Fibroblast of skin of right quadriceps (primary cell): ENCODE results near the gene PRUNE2.
"Not testable (repeated sequence)": the region's sequence is repeated elsewhere in the genome, so short reads cannot be mapped to it uniquely, and the experiment has no call there.

Experiments
- DNase-seq: peaks from one replicate; pipeline ENCODE4 v3.0.0-alpha.2; 2013

Gene PRUNE2, protein sequence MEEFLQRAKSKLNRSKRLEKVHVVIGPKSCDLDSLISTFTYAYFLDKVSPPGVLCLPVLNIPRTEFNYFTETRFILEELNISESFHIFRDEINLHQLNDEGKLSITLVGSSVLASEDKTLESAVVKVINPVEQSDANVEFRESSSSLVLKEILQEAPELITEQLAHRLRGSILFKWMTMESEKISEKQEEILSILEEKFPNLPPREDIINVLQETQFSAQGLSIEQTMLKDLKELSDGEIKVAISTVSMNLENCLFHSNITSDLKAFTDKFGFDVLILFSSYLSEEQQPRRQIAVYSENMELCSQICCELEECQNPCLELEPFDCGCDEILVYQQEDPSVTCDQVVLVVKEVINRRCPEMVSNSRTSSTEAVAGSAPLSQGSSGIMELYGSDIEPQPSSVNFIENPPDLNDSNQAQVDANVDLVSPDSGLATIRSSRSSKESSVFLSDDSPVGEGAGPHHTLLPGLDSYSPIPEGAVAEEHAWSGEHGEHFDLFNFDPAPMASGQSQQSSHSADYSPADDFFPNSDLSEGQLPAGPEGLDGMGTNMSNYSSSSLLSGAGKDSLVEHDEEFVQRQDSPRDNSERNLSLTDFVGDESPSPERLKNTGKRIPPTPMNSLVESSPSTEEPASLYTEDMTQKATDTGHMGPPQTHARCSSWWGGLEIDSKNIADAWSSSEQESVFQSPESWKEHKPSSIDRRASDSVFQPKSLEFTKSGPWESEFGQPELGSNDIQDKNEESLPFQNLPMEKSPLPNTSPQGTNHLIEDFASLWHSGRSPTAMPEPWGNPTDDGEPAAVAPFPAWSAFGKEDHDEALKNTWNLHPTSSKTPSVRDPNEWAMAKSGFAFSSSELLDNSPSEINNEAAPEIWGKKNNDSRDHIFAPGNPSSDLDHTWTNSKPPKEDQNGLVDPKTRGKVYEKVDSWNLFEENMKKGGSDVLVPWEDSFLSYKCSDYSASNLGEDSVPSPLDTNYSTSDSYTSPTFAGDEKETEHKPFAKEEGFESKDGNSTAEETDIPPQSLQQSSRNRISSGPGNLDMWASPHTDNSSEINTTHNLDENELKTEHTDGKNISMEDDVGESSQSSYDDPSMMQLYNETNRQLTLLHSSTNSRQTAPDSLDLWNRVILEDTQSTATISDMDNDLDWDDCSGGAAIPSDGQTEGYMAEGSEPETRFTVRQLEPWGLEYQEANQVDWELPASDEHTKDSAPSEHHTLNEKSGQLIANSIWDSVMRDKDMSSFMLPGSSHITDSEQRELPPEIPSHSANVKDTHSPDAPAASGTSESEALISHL (N-terminal part only)

DNA sequence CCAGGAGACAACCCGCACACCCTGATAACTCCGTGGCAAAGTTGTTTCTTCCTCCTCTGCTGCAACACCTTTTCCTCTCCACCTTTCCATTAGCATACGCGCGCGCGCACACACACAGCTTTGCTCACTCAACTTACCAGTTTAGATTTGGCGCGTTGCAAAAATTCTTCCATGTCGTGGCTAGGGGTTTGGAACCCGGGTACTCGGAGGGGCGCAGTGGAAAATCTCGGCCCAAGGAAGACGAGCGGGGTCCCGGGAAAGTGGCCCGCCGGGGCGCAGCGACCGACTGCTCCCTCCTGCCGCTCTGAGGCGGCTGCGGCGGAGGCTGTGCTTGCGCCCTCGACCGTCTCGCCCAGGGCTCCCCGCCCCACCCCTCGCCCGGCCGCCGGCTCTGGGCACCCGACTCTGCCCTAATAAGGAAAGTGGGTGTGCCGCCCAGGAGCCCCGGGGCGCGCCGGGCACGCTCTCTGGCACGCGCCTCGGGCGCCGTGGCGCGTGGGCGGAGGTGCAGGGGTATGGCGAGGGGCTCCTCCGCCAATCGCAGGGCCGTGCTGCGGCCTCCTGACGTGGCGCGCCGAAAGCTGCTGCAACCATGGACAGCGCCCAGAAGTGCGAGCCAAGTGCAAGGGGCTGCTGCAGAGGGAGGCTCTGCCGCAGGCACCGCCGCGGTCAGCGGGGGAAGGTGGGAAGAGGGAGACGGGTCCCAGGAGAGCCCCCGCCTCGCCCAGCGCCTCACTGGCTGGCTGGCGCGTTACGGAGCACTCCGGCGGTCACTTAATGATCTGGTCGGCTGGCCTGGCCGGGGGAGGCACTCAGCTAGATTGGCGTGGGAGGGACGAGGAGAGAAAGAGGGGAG, at the start of gene PRUNE2:
Gene PRUNE2, minus strand, starts transcription at position 324 of the 856 bp plus-strand sequence. Its CDS starts 151 bp downstream, at position 173.
- DNase-seq = peak; percentile 83

DNA sequence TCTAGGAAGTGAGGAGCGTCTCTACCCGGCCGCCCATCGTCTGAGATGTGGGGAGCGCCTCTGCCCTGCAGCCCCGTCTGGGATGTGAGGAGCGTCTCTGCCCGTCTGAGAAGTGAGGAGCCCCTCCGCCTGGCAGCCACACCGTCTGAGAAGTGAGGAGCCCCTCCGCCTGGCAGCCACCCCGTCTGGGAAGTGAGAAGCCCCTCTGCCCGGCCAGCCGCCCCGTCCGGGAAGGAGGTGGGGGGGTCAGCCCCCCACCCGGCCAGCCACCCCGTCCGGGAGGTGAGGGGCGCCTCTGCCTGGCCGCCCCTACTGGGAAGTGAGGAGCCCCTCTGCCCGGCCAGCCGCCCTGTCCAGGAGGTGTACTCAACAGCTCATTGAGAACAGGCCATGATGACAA, 49.5 kb upstream of the PRUNE2 start:
- not testable (repeated sequence) for DNase-seq

DNA sequence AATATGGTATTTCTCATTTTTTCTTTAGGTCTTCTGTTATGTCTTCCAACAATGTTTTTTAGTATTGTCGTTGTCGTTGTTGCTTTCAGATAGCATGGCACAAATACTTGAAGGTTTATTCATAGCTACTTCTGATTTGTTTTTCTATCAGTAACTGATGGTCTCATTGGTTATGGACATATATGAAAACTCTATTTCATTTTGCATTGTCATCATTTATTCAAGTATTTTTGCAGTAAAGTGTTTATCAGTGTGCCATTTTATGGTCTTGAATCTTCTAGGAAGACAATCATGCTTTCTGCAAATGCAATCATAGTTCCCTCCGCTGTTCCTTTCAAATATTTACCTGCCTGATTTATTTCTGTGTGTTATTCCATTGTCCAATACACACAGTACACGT, 44.0 kb upstream of the PRUNE2 start:
- DNase-seq = no peak

DNA sequence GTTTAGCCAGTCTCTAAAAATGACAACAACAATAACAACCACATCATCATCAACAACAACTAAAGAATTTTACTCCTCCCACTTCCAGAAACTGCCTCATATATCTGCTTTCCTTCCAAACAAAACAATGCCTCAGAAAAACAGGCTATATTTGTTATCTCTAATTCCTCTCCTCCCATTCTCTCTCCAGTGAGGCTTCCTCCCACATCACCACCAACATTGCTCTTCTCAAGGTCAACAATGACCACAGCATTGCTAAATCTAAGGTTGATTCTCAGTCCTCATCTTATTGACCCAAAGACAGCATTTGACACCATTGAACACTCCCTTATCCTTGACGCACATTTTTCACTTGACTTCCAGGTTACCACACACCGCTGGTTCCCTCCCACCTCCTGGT, 38.1 kb upstream of the PRUNE2 start:
- DNase-seq = no peak

DNA sequence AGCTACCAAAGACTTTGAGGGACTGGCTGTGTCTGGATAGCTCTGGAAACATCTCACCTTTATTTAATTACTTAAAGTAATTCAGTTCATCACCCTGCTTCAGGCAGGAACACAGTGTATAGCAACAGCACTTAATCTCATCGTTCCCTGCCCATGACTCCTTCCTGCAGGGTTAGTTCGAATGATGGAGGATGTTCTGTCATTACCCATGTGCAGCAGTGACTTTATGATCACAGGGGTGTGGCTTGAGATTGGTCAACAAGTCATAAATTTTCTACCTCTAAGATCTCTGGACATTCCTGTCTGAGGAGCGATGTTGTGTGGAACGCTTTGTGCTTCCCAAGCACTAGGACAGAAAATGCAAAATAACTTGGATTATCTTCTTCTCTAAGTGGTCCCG, 37.1 kb upstream of the PRUNE2 start:
- DNase-seq = no peak

DNA sequence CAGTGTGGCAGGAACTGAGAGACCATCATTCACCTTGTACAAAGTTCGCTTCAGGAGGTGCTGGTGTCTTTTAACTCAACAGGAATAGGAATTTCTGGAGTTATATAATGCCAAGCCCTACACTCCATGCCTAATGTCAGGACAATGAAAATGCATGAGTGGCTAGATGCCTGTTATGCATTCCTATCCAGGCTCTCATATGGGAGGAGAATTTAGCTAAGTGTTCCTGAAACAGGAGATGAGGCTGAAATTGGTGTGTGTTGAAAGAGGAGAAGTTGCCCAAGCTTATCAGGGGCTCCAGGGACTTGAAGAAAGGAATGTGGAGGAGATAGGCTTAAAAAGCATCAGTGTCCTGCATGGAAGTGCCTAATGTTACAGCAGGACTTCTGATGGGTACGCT, 26.8 kb upstream of the PRUNE2 start:
- peak; percentile 3 for DNase-seq

DNA sequence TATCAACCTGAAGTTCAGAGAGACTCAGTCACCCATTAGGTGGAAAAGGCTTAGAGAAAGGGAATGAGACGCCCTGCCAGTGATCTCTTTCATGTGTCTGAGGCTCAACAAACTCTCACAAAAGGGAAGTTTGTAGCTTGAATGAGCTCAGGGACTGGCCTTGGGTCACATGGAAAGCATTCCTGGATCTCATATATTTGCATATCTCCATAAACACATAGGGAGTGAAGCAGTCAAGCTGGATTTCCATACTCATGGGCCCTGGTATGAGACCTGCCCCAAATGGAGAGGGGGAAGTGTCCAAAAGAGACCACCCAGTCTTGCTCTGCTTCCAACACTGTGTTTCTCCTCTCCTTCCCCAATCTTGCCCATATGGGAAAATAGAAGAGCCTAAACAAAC, 26.4 kb upstream of the PRUNE2 start:
- DNase-seq = no peak

DNA sequence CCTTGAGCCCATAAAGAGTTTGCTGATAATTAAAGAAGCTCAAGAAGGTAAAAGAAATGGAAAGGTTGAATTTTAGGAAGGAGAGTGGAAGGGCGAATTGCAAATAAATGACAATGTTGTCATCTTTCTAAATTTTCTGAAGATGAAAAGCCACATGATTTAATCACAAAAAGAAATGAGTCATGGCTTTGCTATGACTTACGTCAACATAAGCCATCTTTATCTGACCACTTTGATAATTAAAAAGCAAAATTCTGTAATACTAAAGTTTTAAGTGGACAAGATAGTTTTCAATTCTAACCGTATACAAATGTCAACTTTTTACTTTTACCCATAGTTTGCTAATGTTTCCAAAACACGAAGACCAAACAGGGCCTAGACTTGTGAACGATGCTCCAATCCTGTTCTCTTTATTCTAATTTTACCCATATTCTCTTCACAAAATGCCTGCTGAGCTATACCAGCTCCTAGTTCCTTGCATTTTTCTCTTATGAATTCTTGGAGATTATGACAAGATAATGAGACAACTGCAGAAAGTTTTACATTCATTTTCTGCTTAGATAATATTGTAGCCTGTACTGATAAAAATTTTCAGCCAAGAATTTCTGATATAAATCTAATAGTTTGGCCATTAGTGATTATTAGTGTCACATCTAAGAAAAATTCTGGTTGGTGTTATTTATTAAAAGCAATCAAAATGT, 21.8 kb upstream of the PRUNE2 start:
- DNase-seq = peak; percentile 9

DNA sequence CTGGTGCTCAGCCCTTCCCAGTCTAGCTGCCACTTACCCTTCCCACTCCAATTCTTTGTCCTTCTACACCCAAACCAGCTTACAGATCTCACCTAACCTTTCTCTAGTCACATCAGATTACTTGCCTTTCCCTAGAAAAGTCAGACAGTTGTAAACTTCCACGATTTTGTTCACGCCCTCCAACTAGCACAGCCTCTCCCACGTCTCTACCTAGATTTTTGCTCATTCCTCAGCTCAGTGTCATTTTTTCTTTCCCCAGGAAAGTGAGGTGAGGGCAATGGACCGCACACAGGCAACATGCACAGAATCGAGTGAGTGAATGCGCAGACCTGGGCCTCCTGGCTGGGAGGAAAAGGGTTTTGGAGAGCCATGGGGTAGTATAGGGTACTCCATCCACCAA, 20.9 kb upstream of the PRUNE2 start:
- DNase-seq = no peak

DNA sequence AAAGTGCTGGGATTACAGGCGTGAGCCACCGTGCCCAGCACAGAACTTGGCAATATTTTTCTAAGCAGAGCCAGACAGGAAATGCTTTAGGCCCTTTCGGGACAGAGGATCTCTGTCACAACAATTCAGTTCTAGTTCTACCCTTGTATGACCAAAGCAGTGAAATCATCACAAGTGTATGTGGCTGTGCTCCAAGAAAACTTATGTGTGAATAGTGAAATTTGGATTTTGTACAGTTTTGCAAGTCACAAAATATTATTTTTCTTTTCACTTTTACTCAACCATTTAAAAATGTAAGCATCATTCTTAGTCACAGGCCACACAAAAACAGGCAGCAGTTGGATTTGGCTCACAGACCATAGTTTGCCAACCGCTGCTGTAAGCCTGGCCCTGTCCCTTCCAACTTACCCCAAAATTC, 20.4 kb upstream of the PRUNE2 start:
- DNase-seq = peak; percentile 82

DNA sequence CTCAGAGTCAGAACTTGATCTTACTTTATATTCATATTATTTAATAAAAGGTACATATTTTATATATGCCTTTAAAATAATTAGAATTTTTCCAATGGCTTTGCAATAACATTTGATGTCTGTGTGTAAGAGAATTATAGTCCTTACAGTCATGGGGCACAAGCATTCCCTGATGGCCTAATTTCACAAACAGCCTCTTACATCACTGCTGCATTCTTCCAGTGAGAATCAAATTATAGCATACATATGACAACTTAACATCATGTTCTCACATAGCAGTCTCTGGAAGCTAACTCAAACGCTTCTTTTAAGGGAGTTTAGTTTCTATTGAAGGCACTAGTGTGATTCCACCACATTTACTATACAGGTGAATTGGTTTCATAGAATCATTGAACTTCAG, 15.3 kb upstream of the PRUNE2 start:
- no peak for DNase-seq

DNA sequence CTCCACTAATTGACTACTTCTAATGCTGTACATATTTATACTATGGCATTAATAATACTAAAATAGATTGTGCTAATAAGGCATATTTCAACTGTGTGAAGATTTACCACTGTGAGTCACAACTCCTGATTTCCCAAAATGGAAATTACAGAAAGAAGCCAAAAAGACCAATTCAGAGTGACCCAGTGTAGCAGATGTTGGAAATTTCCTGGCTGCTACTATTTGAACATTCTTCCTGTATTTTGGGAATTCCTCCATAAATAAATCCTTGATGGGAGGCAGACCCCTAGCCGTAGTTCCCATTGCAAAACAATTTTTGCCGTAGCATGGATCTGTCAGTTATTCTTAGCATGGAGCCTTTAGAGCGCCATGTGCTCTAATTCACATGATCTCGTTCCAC, 11.4 kb upstream of the PRUNE2 start:
- no peak for DNase-seq

DNA sequence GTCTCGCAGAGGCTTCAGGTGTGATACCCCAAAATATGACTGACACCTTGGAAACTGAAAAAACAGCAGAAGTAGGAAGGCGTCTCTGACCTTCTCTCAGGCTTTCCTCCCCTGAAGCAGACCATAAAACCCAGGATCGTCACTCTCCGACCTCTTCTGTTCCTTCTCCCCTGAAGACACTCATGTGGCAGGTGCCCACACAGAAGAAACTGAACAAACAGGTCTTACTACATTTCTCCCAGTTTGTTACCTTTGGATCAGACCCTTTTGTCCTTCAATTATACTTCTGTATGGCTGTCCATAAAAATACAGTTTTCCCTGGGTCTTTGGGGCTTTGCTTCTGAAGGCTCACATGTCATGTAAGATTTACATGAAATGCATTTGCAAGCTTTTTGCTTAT, 10.3 kb upstream of the PRUNE2 start:
- DNase-seq = no peak

DNA sequence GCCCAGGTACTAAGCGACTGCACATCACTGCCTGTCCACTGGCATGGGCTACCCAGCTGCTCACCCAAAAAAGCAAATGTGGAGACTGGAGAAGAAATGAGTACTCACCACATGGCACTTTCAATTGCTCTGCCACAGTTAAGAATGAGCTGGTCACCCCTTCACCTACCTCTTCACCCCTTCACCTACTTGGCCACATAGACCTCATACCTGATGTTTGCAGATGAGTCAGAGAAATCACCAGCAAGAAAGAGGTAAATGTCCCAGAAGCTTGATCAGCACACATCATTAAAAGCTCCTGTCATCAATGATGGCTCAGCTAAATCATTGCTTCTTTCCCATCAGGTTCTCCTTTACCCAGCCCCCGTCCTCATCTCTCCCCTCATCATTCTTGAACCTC, 7.6 kb upstream of the PRUNE2 start:
- no peak for DNase-seq

DNA sequence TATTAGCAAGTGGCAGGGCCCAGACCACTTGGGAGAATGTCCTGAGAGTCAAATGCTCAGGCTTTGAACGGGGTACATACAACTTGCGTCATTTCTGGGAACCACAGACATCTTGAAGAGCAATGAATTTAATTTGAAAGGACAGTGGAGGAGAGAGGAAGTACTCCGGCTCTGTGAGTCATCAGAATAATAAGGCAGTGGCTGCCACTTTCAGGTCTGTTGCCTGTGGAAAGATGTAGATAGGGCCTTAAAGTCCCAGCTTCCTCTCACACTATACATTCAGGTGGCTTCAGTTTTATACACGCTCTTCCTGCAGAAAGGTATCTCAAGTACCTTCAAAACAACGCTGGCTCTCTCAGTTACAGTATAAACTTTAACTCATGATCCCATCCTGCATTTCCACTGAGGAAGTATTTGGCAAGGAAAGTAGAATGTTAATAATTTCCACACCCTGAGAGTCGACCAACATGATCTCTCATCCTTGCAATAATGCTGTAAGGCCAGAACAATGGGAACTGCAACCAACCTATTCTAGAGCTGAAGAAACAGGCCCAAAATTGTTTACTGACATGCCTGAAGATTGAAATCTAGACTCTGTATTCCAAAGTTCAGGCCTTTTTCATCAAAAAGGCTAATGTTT, 6.8 kb upstream of the PRUNE2 start:
- peak; percentile 47 for DNase-seq

DNA sequence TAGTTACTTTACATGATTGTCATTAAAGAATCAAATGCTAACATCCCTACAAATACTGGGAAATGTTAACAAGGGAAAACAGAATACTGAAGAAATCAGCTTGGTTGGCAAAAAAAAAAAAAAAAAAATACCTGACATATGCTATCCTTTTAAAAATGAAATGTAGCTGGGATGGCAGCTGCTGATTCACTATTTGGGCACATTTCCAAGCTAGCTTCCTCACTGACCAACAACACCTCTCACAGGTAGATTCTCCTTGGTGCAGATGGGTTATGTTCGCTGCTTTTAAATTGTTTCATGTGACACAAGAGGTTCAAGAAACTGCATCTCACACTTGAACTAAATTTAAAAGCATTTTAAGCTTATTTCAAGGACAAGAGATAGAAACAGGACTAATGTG, 6.1 kb upstream of the PRUNE2 start:
- no peak for DNase-seq

DNA sequence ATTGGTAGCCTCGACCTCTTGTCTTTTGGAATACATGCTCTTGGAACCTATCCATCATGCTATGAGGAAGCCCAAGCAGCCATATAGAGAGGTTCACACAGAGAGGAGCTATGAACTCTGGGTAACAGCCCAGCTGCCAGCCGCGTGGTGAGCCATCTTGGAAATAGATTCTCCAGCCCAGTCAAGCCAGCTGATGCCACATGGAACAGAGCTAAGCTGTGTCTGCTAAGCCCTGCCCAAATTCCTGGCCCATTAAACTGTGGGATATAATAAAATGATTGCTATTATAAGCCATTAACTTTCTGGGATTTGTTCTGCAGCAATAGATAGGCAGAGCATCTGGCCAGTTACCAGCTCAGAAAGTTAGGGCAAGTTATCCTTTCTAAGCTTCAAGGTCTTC, 4.9 kb upstream of the PRUNE2 start:
- DNase-seq = no peak

DNA sequence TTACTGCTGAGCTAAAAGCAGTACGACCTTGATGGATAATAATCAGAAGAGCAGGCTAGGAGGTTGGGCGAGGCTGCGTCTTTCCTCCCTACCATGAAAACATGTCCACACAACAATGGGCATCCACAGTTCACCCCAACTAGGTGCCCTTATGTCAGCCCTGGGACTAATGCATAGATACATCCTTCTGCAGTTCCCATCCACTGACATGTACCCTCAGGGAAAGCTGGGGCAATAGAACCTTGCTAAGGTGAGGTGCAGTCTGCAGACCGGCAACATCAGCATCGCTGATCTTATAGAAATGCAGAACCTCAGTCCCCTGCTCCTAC, 697 bp upstream of the PRUNE2 start:
- no peak for DNase-seq

DNA sequence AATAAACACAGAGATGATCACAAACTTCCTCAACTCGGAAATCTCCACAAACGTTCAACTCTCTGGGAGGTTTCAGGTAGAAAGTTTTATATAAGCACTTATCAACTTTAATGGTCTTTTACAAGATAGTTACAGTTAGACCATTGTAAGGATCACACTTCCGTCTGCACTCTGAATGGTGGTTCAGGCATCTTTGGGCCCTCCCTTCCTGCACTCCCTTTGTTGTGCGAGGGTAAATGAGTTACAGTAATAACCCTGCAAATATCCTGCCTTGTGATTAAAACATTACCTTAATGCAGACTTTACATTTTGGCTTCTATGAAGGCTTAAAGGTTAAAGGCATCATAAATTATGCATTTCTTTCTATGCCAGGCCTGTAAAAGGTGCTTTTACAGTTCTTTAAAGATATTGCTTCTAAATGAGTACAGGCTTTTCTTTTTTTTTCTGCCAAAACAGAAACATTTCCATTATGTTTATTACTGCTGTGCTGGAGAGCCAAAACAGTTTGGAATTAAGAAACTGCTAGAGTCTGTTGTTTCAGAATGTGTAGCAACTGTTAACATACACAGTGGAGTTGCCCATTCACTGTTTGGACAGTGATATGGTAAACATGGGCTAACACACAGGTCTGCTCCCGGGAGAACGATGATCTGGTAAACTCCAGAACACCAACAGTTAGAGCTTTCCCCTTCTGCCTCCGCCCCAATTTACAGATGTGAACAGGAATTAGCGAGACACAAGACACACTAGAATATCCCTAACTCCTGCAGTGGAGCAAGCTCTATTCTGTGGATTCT, 1.1 kb downstream of the PRUNE2 start:
- no peak for DNase-seq

DNA sequence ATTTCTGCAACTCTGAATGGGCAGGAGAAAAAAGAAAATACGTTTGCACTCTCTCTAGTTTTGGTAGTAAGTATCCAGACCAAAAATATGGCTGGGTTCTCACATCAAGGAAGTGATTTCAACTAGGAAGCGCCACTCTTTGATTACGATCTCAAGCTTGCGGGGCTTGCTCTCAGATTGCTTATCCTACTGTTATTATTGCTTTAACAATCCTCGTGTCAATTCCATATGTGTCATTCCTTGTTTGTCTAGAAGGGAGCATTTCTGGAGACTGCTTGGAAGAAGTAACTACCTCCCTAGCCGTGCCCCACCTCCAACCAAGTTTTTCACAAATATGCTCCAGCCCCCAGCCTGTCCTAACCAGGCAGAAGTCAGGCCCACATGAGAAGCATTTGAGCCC, 3.5 kb downstream of the PRUNE2 start:
- DNase-seq = no peak
